Endodermal cell (in vitro differentiated cells): Measurements from ENCODE around the gene VCP. TPM values are rescaled to one million over a fixed set of nuclear protein-coding genes. Genes with fewer than 3 reads are reported as not detected.

ENCODE experiments used
- DNase-seq: peaks from one replicate; pipeline ENCODE4 v3.0.0-alpha.2; 2017
- H3K27ac ChIP-seq: 2 replicates; pipeline ENCODE4 v1.5.1; 2013; ENCODE audit warnings: mild to moderate bottlenecking, low read depth, low read length, moderate library complexity
- H3K27me3 ChIP-seq: 2 replicates; pipeline ENCODE4 v1.6.1; 2013; ENCODE audit warnings: mild to moderate bottlenecking, low read length, moderate library complexity; ENCODE audit not compliant: insufficient read depth, control insufficient read depth, poor library complexity, severe bottlenecking
- H3K36me3 ChIP-seq: 2 replicates; pipeline ENCODE4 v1.7.0; 2013; ENCODE audit warnings: mild to moderate bottlenecking, low read length, moderate library complexity; ENCODE audit not compliant: control insufficient read depth, insufficient read depth
- H3K4me1 ChIP-seq: one replicate; pipeline ENCODE4 v1.7.0; 2013; ENCODE audit warnings: low read length; ENCODE audit not compliant: control insufficient read depth, insufficient read depth
- H3K4me3 ChIP-seq: 2 replicates; pipeline ENCODE4 v1.5.1; 2013; ENCODE audit warnings: mild to moderate bottlenecking, low read length, moderate library complexity
- H3K9ac ChIP-seq: 2 replicates; pipeline ENCODE4 v1.6.1; 2013; ENCODE audit warnings: mild to moderate bottlenecking, low read length, moderate library complexity; ENCODE audit not compliant: poor library complexity, severe bottlenecking; ENCODE audit errors: extremely low read depth
- H3K9me3 ChIP-seq: 2 replicates; pipeline ENCODE4 v1.6.1; 2013; ENCODE audit warnings: mild to moderate bottlenecking, low read length, moderate library complexity; ENCODE audit not compliant: control insufficient read depth
- H3K27ac Mint-ChIP-seq: 2 replicates; pipeline ENCODE4 v1.8.0; 2020; ENCODE audit warnings: mixed read lengths
- H3K27me3 Mint-ChIP-seq: 2 replicates; pipeline ENCODE4 v1.8.0; 2021; ENCODE audit warnings: mild to moderate bottlenecking, mixed read lengths; ENCODE audit not compliant: insufficient read depth
- H3K36me3 Mint-ChIP-seq: 2 replicates; pipeline ENCODE4 v1.8.0; 2020; ENCODE audit warnings: low read depth, mixed read lengths
- H3K4me1 Mint-ChIP-seq: 2 replicates; pipeline ENCODE4 v1.8.0; 2020; ENCODE audit warnings: mixed read lengths
- H3K4me3 Mint-ChIP-seq: 2 replicates; pipeline ENCODE4 v1.8.0; 2020; ENCODE audit warnings: mild to moderate bottlenecking, moderate library complexity, mixed read lengths
- H3K9me3 Mint-ChIP-seq: 2 replicates; pipeline ENCODE4 v1.8.0; 2020; ENCODE audit warnings: mild to moderate bottlenecking, mixed read lengths
- WGBS, 2 experiments: methylation state at CpG; one replicate each; pipeline versions ENCODE4 v1.1.5 to v1.1.7; 2013; ENCODE audit warnings: missing lambda C conversion rate in 2 of 2, mixed read lengths in 1 of 2; ENCODE audit not compliant: insufficient coverage in 1 of 2, insufficient read length in 1 of 2; 5-methylcytosine and 5-hydroxymethylcytosine counted together
- total RNA-seq, 2 donors: library from RNA; stranded (reverse); fragmentation: NEBNext Ultra II Directional in 1 of 2; extraction: Animal tissue kit (Norgen Biotek cat#: 25700) in 1 of 2; gene quantifications; 2 replicates in 1 of 2; 3 replicates in 1 of 2; pipeline ENCODE4 v1.2.1, GENCODE V29; 2021
- TF ChIP-seq, protein P1 (sequence below): fragments of 200-600 bp; sonication (generic); conservative IDR thresholded peaks from 2 replicates; pipeline ENCODE4 v1.5.0; 2021; ENCODE audit warnings: antibody characterized with exemption, mild to moderate bottlenecking

The VCP gene
- total RNA-seq, 2 donors from 2014 or later: 497 to 510 TPM

DNA sequence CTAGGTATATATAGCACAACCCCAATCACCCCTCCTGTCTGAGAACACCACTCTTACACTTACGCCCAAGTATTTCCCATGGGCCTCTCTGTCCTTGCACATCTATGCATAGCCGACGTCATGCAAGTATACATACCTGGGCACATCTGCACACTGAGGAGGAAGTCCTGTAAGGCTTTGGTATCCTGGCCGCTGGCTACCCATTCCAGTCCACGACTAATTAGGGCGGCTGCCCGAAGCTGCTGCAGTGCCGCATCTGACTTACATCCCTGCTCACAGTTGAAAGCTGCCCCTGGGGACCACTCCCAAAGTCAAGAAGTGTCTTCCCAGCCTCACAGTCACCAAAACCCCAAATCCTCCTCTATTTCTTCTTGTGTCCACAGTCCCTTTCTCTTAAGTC lies 2.4 kb upstream of the VCP start:
- Mint-ChIP-seq H3K36me3 (peaks cover 57% of the 10 kb centered on the region), H3K9me3 (no peaks in the 10 kb centered on the region), H3K4me1 (peaks cover 25% of the 10 kb centered on the region), H3K27ac (no peak overlapping the region), H3K4me3 (no peak overlapping the region), H3K27me3 (no peaks in the 10 kb centered on the region)
- Histone ChIP-seq H3K36me3 (peaks cover 57% of the 10 kb centered on the region), H3K4me1 (peaks cover 3% of the 10 kb centered on the region), H3K27me3 (no peaks in the 10 kb centered on the region), H3K9me3 (no peaks in the 10 kb centered on the region), H3K27ac (no peak overlapping the region), H3K9ac (no peak overlapping the region), H3K4me3 (no peak overlapping the region)
- 94 to 97% methylated on average over 8 of the region's 8 CpGs for WGBS, 2 experiments
- TF ChIP-seq, protein P1, sequence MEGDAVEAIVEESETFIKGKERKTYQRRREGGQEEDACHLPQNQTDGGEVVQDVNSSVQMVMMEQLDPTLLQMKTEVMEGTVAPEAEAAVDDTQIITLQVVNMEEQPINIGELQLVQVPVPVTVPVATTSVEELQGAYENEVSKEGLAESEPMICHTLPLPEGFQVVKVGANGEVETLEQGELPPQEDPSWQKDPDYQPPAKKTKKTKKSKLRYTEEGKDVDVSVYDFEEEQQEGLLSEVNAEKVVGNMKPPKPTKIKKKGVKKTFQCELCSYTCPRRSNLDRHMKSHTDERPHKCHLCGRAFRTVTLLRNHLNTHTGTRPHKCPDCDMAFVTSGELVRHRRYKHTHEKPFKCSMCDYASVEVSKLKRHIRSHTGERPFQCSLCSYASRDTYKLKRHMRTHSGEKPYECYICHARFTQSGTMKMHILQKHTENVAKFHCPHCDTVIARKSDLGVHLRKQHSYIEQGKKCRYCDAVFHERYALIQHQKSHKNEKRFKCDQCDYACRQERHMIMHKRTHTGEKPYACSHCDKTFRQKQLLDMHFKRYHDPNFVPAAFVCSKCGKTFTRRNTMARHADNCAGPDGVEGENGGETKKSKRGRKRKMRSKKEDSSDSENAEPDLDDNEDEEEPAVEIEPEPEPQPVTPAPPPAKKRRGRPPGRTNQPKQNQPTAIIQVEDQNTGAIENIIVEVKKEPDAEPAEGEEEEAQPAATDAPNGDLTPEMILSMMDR: no peak
- no peak for DNase-seq

- H3K4me1 ChIP-seq: peaks cover 3% of the 10 kb centered on the region
- TF ChIP-seq, protein P1: no peak
- H3K4me3 Mint-ChIP-seq: no peak overlapping the region
- H3K27me3 Mint-ChIP-seq: no peaks in the 10 kb centered on the region
- DNase-seq: no peak
- peaks cover 63% of the 10 kb centered on the region for H3K36me3 ChIP-seq
- peaks cover 60% of the 10 kb centered on the region for H3K36me3 Mint-ChIP-seq
- no peaks in the 10 kb centered on the region for H3K9me3 Mint-ChIP-seq
- WGBS, 2 experiments: 93 to 99% methylated on average over 6 of the region's 6 CpGs
- no peak overlapping the region for H3K27ac ChIP-seq
- no peaks in the 10 kb centered on the region for H3K9me3 ChIP-seq
- no peaks in the 10 kb centered on the region for H3K27me3 ChIP-seq
- peak overlapping the region; percentile 97 for H3K27ac Mint-ChIP-seq
- H3K4me1 Mint-ChIP-seq: peaks cover 27% of the 10 kb centered on the region
- no peak overlapping the region for H3K4me3 ChIP-seq
- no peak overlapping the region for H3K9ac ChIP-seq
Measured at GRCh38 chr9:35074141-35074540, 1.7 kb upstream of the VCP start.

DNA sequence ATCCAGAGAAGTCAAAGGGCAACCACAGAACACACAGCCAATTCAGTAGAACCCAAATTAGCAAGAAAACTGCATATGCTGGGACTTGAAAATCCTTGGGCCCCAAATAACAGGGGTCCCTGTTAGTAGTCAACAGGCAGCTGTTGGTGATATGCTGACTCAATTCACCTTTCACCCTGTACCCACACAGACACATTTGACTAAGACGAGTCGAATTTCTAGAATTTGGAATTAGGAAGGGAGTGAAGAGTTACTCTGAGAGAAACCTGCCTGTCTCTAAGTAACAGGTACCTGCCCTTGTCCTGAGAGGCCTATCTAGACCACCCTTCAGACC lies 821 bp upstream of the VCP start:
- Histone ChIP-seq H3K9ac (no peak overlapping the region), H3K27me3 (no peaks in the 10 kb centered on the region), H3K27ac (peak overlapping the region; percentile 83), H3K9me3 (no peaks in the 10 kb centered on the region), H3K4me1 (peaks cover under 1% of the 10 kb centered on the region), H3K36me3 (peaks cover 72% of the 10 kb centered on the region), H3K4me3 (peak overlapping the region; percentile 59)
- no peak for DNase-seq
- WGBS, 2 experiments: 100% methylated on average over 1 of the region's 2 CpGs; no CpG with 5 or more reads in 1 of the 2 experiments
- H3K27me3 Mint-ChIP-seq: no peaks in the 10 kb centered on the region
- peaks cover 66% of the 10 kb centered on the region for H3K36me3 Mint-ChIP-seq
- no peaks in the 10 kb centered on the region for H3K9me3 Mint-ChIP-seq
- H3K4me1 Mint-ChIP-seq: peaks cover 28% of the 10 kb centered on the region
- peak overlapping the region; percentile 97 for H3K27ac Mint-ChIP-seq
- TF ChIP-seq, protein P1: no peak
- peak overlapping the region; percentile 97 for H3K4me3 Mint-ChIP-seq
